Urinary bladder (tissue), 4 donors: ENCODE measurements around the gene CHD6. TPM values are rescaled to one million over a fixed set of nuclear protein-coding genes. Genes with fewer than 3 reads are reported as not detected.
A peak's percentile ranks its signal among the peaks of the same experiment; 100 is the strongest.

Source experiments
- DNase-seq: peaks from one replicate; pipeline ENCODE4 v3.0.0-alpha.2; 2015; ENCODE audit errors: extremely low spot score
- H3K27ac ChIP-seq: one replicate; pipeline ENCODE4 v1.5.1; 2013; ENCODE audit warnings: low read depth, mild to moderate bottlenecking, moderate library complexity
- H3K36me3 ChIP-seq: one replicate; pipeline ENCODE4 v1.6.1; 2013; ENCODE audit warnings: mild to moderate bottlenecking, moderate library complexity; ENCODE audit not compliant: insufficient read depth
- H3K4me1 ChIP-seq: one replicate; pipeline ENCODE4 v1.6.1; 2013; ENCODE audit warnings: mild to moderate bottlenecking, moderate library complexity; ENCODE audit not compliant: insufficient read depth
- H3K4me3 ChIP-seq: one replicate; pipeline ENCODE4 v1.5.1; 2013; ENCODE audit warnings: low read depth, low read length
- WGBS: extraction: QIAGEN DNeasy Blood & Tissue Kit; methylation state at CpG from one replicate; pipeline ENCODE4 v1.1.7; 2013; 5-methylcytosine and 5-hydroxymethylcytosine counted together
- polyA plus RNA-seq: library from polyadenylated mRNA; stranded (reverse); fragments of 200-250 nt; gene quantifications from one replicate; pipeline ENCODE4 v1.2.3, GENCODE V29; 2013
- total RNA-seq: library from RNA; depleted of rRNA; stranded (reverse); fragments of >200 nt; gene quantifications from one replicate; pipeline ENCODE4 v1.2.3, GENCODE V29; 2014
- donor health status: healthy with polysubstance abuse.
- donor health status: healthy.

The CHD6 gene
- total and polyA plus RNA-seq, 2 donors = 11.6 to 61.5 TPM

- H3K4me3 ChIP-seq = no peak overlapping the region
- H3K27ac ChIP-seq = no peak overlapping the region
- no peaks in the 10 kb centered on the region for H3K4me1 ChIP-seq
- peaks cover 6% of the 10 kb centered on the region for H3K36me3 ChIP-seq
- DNase-seq = no peak
- WGBS = 91% methylated on average over 5 of the region's 5 CpGs
Measured at GRCh38 chr20:41413169-41413568, 205.0 kb downstream of the CHD6 start.

- no peaks in the 10 kb centered on the region for H3K4me1 ChIP-seq
- WGBS = 93% methylated on average over 12 of the region's 12 CpGs
- H3K4me3 ChIP-seq = no peak overlapping the region
- H3K27ac ChIP-seq = no peak overlapping the region
- DNase-seq = no peak
- H3K36me3 ChIP-seq = peaks cover 7% of the 10 kb centered on the region
Measured at GRCh38 chr20:41412324-41413120, 205.7 kb downstream of the CHD6 start.

DNA sequence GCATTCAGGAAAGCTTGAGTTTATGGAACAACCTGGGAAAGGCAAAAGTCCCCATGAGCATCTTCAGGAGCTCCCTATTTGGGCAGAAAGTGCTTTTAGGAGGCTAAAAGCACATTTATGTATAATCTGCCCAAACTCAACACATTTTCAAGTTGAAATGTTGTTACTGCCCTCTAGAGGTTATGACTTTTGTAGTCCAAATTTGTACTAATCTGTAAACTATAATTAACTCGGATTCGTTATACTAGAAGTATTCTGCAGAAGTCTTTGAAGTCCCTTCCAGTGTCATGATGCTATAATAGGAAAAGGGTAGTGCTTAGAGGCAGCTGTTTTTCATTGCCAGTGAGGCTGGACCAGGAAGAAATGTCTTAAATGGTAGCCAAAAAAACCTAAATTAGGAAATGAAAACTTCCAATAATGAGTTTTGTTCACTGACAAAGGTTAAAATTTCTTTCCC is 206.8 kb downstream of the CHD6 start:
- no peak overlapping the region for H3K27ac ChIP-seq
- 19% methylated on average over 2 of the region's 2 CpGs for WGBS
- H3K4me3 ChIP-seq = no peak overlapping the region
- no peaks in the 10 kb centered on the region for H3K4me1 ChIP-seq
- no peak for DNase-seq
- H3K36me3 ChIP-seq = peaks cover 6% of the 10 kb centered on the region

GRCh38 chr20:41408986-41409385 is 209.2 kb downstream of the CHD6 start:
- Histone ChIP-seq H3K4me1 (no peaks in the 10 kb centered on the region), H3K27ac (no peak overlapping the region), H3K36me3 (peaks cover 9% of the 10 kb centered on the region), H3K4me3 (no peak overlapping the region)
- DNase-seq = no peak
- WGBS = 70% methylated on average over 9 of the region's 9 CpGs

- no peak overlapping the region for H3K4me3 ChIP-seq
- H3K27ac ChIP-seq = no peak overlapping the region
- H3K4me1 ChIP-seq = no peaks in the 10 kb centered on the region
- 75% methylated on average over 5 of the region's 5 CpGs for WGBS
- DNase-seq = no peak
- H3K36me3 ChIP-seq = peaks cover 9% of the 10 kb centered on the region
Measured at GRCh38 chr20:41408156-41408794, 209.9 kb downstream of the CHD6 start.

DNA sequence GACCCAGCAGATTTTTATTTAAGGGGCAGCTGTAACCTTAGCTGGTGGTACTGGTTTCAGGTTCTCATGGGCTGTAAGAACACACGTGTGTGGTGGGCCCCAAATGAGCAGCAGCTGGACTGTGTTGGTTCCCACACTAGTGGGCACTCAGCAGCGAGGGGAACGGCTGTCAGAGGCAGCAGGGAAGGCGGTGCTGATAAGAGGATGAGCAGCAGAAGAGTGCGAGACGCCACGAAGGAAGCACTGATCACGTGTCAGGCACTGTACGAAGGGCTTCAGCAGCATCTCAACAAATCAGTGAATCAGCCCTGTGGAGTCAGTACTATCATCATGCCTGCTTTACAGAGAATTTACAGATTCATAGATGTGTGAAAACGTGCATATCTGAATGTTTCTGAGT is 210.6 kb downstream of the CHD6 start:
- no peak for DNase-seq

DNA sequence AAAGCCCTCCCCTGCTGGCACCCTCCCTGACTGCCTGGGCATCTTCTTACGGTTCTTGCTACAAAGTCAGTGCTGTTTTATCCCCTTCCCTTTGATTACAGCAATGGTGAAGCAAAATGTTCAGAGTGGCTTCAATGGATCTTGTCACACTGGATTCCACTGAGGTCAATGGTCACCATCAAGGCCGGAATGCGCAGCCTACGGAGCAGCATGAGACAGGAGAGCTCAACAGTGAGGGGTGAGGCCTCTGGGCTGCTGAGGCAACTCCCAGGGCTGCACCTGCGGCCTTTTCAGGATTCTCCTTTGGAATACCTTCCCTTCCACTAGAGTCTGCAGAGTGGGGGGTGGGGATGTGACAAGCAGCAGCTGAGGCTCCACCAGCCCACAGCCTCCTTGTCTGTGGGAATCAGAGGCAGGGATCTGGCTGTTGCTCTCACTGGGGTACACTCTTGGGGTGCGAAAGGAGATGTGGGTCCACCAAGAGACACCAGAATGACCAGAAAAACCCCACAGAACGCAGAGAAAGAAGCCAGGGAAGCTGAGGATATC is 211.2 kb downstream of the CHD6 start:
- Histone ChIP-seq H3K27ac (no peak overlapping the region), H3K4me1 (no peaks in the 10 kb centered on the region), H3K36me3 (peaks cover 9% of the 10 kb centered on the region), H3K4me3 (no peak overlapping the region)
- WGBS = 92% methylated on average over 7 of the region's 7 CpGs
- DNase-seq = no peak

More for the DNA sequence above, 210.6 kb downstream of the CHD6 start:
- Histone ChIP-seq H3K36me3 (peaks cover 9% of the 10 kb centered on the region), H3K4me3 (no peak overlapping the region), H3K27ac (no peak overlapping the region), H3K4me1 (no peaks in the 10 kb centered on the region)
- 78% methylated on average over 10 of the region's 10 CpGs for WGBS

GRCh38 chr20:41406353-41406752 is 211.8 kb downstream of the CHD6 start:
- 69% methylated on average over 10 of the region's 10 CpGs for WGBS
- Histone ChIP-seq H3K4me1 (no peaks in the 10 kb centered on the region), H3K4me3 (no peak overlapping the region), H3K36me3 (peaks cover 9% of the 10 kb centered on the region), H3K27ac (no peak overlapping the region)
- no peak for DNase-seq

- no peak overlapping the region for H3K27ac ChIP-seq
- peaks cover 9% of the 10 kb centered on the region for H3K36me3 ChIP-seq
- DNase-seq = no peak
- no peak overlapping the region for H3K4me3 ChIP-seq
- no peaks in the 10 kb centered on the region for H3K4me1 ChIP-seq
- WGBS = 84% methylated on average over 3 of the region's 3 CpGs
Measured at GRCh38 chr20:41405436-41405835, 212.7 kb downstream of the CHD6 start.

DNA sequence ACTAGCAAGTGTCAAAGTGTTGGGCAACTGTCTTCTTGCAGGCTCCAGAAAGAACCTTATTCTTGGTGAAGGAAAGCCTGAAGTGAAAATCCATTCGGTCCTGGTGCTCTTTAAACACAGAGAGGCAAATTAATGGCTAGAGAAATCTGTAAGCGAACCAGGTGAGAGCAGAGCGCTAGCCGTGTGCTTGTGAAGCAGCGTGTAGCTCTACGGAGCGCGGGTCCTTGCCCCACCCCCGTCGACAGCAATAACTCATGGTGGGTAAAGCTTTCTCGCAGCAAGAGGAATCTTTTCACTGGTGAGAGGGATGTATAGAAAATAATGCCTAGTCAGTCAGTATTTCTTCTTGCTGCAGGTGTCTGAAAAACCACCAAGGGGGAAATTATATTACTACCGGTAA is 214.6 kb downstream of the CHD6 start:
- Histone ChIP-seq H3K4me1 (no peaks in the 10 kb centered on the region), H3K4me3 (no peak overlapping the region), H3K27ac (no peak overlapping the region), H3K36me3 (peaks cover 9% of the 10 kb centered on the region)
- WGBS = 91% methylated on average over 12 of the region's 12 CpGs
- DNase-seq = no peak

DNA sequence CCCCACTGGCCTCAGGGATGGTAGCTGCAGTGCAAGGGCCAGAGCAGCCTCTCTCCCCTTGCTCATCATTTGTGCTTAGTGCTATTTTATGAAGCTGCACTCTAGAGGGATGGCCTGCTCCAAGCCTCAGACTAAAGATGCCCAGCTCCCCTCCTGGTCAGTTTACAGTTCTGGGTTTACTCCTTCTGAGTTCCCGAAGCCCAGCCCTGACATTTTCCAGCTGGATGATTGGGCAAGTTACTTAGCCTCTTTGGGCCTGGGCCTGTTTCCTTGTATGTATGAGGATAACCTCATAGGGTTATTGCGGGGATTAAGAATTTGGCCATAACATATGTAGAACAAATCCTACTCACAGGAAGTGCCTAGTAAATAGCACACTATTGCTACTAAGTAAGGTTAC is 219.8 kb downstream of the CHD6 start:
- WGBS = 24% methylated on average over 2 of the region's 2 CpGs
- Histone ChIP-seq H3K4me3 (no peak overlapping the region), H3K27ac (no peak overlapping the region), H3K36me3 (no peaks in the 10 kb centered on the region), H3K4me1 (no peaks in the 10 kb centered on the region)
- DNase-seq = peak; percentile 77

DNA sequence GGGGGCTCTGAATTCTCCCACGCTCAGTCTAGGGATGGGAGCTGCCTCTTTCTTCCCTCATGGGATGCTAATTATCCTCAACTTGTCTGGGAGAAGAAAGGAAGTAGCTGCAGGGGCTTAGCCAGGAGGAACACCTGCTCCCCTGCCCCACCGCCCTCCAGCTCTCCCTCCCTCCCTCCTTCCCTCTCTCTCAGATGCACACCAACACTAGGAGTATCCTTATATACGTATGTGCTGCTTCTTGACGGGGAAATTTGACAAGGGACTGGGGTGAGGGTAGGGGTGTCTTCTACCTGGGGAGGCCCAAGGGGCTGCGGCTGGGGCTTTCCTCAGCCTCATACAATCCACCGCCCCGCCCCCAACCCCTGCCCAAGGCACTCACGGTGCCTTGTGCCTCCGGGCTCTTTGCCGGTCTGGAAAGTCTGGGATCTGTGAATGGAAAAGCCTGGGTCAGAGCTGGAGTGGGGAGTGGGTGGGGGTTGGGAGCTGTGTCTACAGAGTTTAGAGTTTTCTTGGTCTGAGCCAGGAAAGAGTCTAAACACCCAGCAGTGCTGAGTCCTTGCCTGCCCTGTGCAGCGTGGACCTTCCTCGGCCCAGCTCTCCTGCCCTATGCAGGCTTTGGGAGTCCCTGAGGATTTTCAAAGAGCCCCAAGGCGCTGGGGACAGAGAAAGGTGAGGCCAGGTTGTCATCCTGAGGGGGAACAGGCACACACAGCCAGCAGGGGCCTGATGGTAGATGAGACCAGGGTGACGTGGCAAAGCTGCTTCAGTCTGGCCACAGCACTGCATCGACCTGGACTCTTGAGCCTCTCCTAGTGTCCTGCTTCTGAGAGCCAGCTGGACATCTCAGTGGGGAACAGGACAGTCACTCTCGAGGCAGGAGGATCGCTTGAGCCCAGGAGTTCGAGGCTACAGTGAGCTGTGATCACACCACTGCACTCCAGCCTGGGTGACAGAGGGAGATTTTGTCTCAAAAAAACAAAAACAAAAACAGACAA is 222.2 kb downstream of the CHD6 start:
- Histone ChIP-seq H3K36me3 (no peaks in the 10 kb centered on the region), H3K4me1 (no peaks in the 10 kb centered on the region), H3K27ac (no peak overlapping the region), H3K4me3 (no peak overlapping the region)
- WGBS = 55% methylated on average over 18 of the region's 18 CpGs
- no peak for DNase-seq
